H1 (cell line): ENCODE data around the gene ABCC11. TPM values are rescaled to one million over a fixed set of nuclear protein-coding genes. Genes with fewer than 3 reads are reported as not detected.

Source experiments
- CTCF ChIA-PET: fragments of 300-600 bp; sonication (Branson Sonifier 250); formaldehyde crosslinking; loops from one replicate; lab custom pipeline; 2021; ENCODE audit not compliant: partially characterized antibody; lab: Charles Lee
- POLR2A ChIA-PET: fragments of 300-600 bp; sonication (Branson Sonifier 250); formaldehyde crosslinking; loops from one replicate; lab custom pipeline; 2021; ENCODE audit warnings: inconsistent platforms; ENCODE audit not compliant: partially characterized antibody; lab: Charles Lee
- DNase-seq, 2 experiments: peaks; one replicate each; pipeline versions ENCODE4 v3.0.0 to v3.0.0-alpha.2; 2010 to 2022; ENCODE audit warnings: low spot score in 2 of 2, low read depth in 1 of 2, mixed read lengths in 1 of 2
- FAIRE-seq: peaks from 2 replicates; lab custom pipeline; 2011; peaks lifted over from hg19 to GRCh38; lab: Jason Lieb, UNC
- H2AFZ ChIP-seq: 2 replicates; pipeline ENCODE4 v1.8.1; 2012; ENCODE audit warnings: low read length, inconsistent platforms
- H2AK5ac ChIP-seq: 2 replicates; pipeline ENCODE4 v1.6.1; 2013; ENCODE audit warnings: low read depth, low read length
- H2BK120ac ChIP-seq: replicated peaks from 2 replicates; pipeline ENCODE3; 2013; ENCODE audit warnings: low read depth, low read length, inconsistent platforms
- H2BK12ac ChIP-seq: 2 replicates; pipeline ENCODE4 v1.6.1; 2013; ENCODE audit warnings: low read depth, low read length
- H2BK15ac ChIP-seq: 2 replicates; pipeline ENCODE4 v1.6.1; 2013; ENCODE audit warnings: low read length
- H2BK20ac ChIP-seq: 2 replicates; pipeline ENCODE4 v1.6.1; 2013; ENCODE audit warnings: low read length
- H2BK5ac ChIP-seq: 2 replicates; pipeline ENCODE4 v1.6.1; 2013; ENCODE audit warnings: low read depth, low read length
- H3K14ac ChIP-seq: 2 replicates; pipeline ENCODE4 v1.6.1; 2013; ENCODE audit warnings: inconsistent platforms; ENCODE audit not compliant: insufficient read length
- H3K18ac ChIP-seq: 2 replicates; pipeline ENCODE4 v1.6.1; 2013; ENCODE audit warnings: low read length; ENCODE audit errors: extremely low read depth
- H3K23ac ChIP-seq: 2 replicates; pipeline ENCODE4 v1.6.1; 2013; ENCODE audit warnings: inconsistent platforms; ENCODE audit not compliant: insufficient read length
- H3K23me2 ChIP-seq: 2 replicates; pipeline ENCODE4 v1.6.1; 2013; ENCODE audit warnings: low read depth, low read length
- H3K27ac ChIP-seq: 2 replicates; pipeline ENCODE4 v1.6.1; 2011; ENCODE audit warnings: low read depth, low read length, inconsistent platforms
- H3K27me3 ChIP-seq, 4 experiments: replicated peaks in 1 of 4; 1 replicate in 1 of 4; 2 replicates in 3 of 4; pipeline versions ENCODE4 v1.6.1 to v1.8.1; 2011 to 2013; ENCODE audit warnings: low read length in 3 of 4, mild to moderate bottlenecking in 3 of 4, inconsistent platforms in 2 of 4, mixed read lengths in 2 of 4, moderate library complexity in 1 of 4; ENCODE audit not compliant: control insufficient read depth in 3 of 4, insufficient read depth in 3 of 4; ENCODE audit errors: extremely low read depth in 1 of 4
- H3K36me3 ChIP-seq, 4 experiments: 2 replicates each; pipeline versions ENCODE4 v1.6.1 to v1.8.1; 2011 to 2013; ENCODE audit warnings: mild to moderate bottlenecking in 4 of 4, low read length in 3 of 4, moderate library complexity in 2 of 4, control low read depth in 1 of 4, inconsistent platforms in 1 of 4; ENCODE audit not compliant: insufficient read depth in 4 of 4, control insufficient read depth in 2 of 4
- H3K4ac ChIP-seq: replicated peaks from 2 replicates; pipeline ENCODE3; 2013; ENCODE audit warnings: low read length, low read depth, mixed read lengths, inconsistent platforms; ENCODE audit not compliant: insufficient read length
- H3K4me1 ChIP-seq, 4 experiments: replicated peaks in 1 of 4; 1 replicate in 1 of 4; 2 replicates in 3 of 4; pipeline versions ENCODE4 v1.6.1 to v1.8.1; 2011 to 2013; ENCODE audit warnings: low read length in 3 of 4, inconsistent platforms in 2 of 4, mixed read lengths in 1 of 4; ENCODE audit not compliant: insufficient read depth in 4 of 4, control insufficient read depth in 3 of 4
- H3K4me2 ChIP-seq, 2 experiments: 2 replicates each; pipeline versions ENCODE4 v1.6.1 to v1.8.1; 2011 to 2013; ENCODE audit warnings: low read depth in 2 of 2, low read length in 2 of 2, control low read depth in 1 of 2, inconsistent platforms in 1 of 2, mild to moderate bottlenecking in 1 of 2; ENCODE audit not compliant: insufficient read depth in 1 of 2
- H3K4me3 ChIP-seq, 4 experiments: fragments of 200-600, 300-600 bp in 1 of 4; sonication (generic), shearing (Covaris generic), sonication (Bioruptor Twin) in 1 of 4; 2 replicates each; pipeline versions ENCODE4 v1.5.1 to v1.8.1; 2011 to 2016; ENCODE audit warnings: low read length in 4 of 4, low read depth in 3 of 4, control low read depth in 2 of 4, inconsistent platforms in 2 of 4, mild to moderate bottlenecking in 2 of 4, mixed read lengths in 1 of 4, moderate library complexity in 1 of 4; ENCODE audit not compliant: insufficient read depth in 2 of 4; ENCODE audit errors: extremely low read depth in 1 of 4
- H3K56ac ChIP-seq: replicated peaks from 2 replicates; pipeline ENCODE3; 2013; ENCODE audit warnings: low read depth, mild to moderate bottlenecking, mixed read lengths, low read length, inconsistent platforms; ENCODE audit not compliant: insufficient read length
- H3K79me1 ChIP-seq: 2 replicates; pipeline ENCODE4 v1.6.1; 2013; ENCODE audit warnings: low read depth, low read length, control low read depth
- H3K79me2 ChIP-seq, 2 experiments: 2 replicates each; pipeline versions ENCODE4 v1.6.1 to v1.8.1; 2012 to 2013; ENCODE audit warnings: low read length in 2 of 2, mild to moderate bottlenecking in 2 of 2, inconsistent platforms in 1 of 2; ENCODE audit not compliant: insufficient read depth in 2 of 2, control insufficient read depth in 1 of 2
- H3K9ac ChIP-seq, 4 experiments: replicated peaks in 1 of 4; 1 replicate in 1 of 4; 2 replicates in 3 of 4; pipeline versions ENCODE4 v1.6.1 to v1.8.1; 2011 to 2013; ENCODE audit warnings: low read depth in 3 of 4, low read length in 3 of 4, control low read depth in 2 of 4, mild to moderate bottlenecking in 2 of 4, moderate library complexity in 2 of 4, inconsistent platforms in 1 of 4; ENCODE audit errors: extremely low read depth in 1 of 4
- H3K9me3 ChIP-seq, 2 experiments: 2 replicates each; pipeline versions ENCODE4 v1.6.1 to v1.8.1; 2012 to 2013; ENCODE audit warnings: mild to moderate bottlenecking in 2 of 2, moderate library complexity in 2 of 2, control low read depth in 1 of 2, inconsistent platforms in 1 of 2, low read depth in 1 of 2, low read length in 1 of 2, mixed read lengths in 1 of 2; ENCODE audit not compliant: insufficient read depth in 2 of 2
- H4K20me1 ChIP-seq, 2 experiments: replicated peaks in 1 of 2; 2 replicates each; pipeline versions ENCODE3 to v1.8.1; 2011 to 2013; ENCODE audit warnings: inconsistent platforms in 2 of 2, low read length in 2 of 2, mild to moderate bottlenecking in 1 of 2; ENCODE audit not compliant: insufficient read depth in 2 of 2, control insufficient read depth in 1 of 2
- H4K5ac ChIP-seq: 2 replicates; pipeline ENCODE4 v1.6.1; 2013; ENCODE audit warnings: low read length, low read depth, mixed read lengths, inconsistent platforms; ENCODE audit not compliant: insufficient read length
- H4K8ac ChIP-seq: 2 replicates; pipeline ENCODE4 v1.8.0; 2013; ENCODE audit warnings: mild to moderate bottlenecking, moderate library complexity, low read length, inconsistent platforms; ENCODE audit not compliant: insufficient read depth; ENCODE audit errors: extremely low read depth
- H4K91ac ChIP-seq: replicated peaks from 2 replicates; pipeline ENCODE3; 2013; ENCODE audit warnings: low read length, mixed read lengths, inconsistent platforms; ENCODE audit not compliant: insufficient read length
- CEBPB ChIP-seq: IDR thresholded peaks from 2 replicates; pipeline ENCODE4 v1.6.1; 2012; ENCODE audit warnings: low read depth, low read length
- CHD2 ChIP-seq: IDR thresholded peaks from 2 replicates; pipeline ENCODE4 v1.6.1; 2012; ENCODE audit warnings: low read length, improper control_type of control experiment
- EZH2 ChIP-seq: fragments of 200-600 bp; sonication (generic); IDR thresholded peaks from 2 replicates; pipeline ENCODE4 v1.7.1; 2012; ENCODE audit warnings: low read depth, mild to moderate bottlenecking, moderate library complexity, low read length, inconsistent platforms; ENCODE audit not compliant: severe bottlenecking
- KDM5A ChIP-seq: fragments of 200-600 bp; IDR thresholded peaks from 2 replicates; pipeline ENCODE4 v1.7.1; 2012; ENCODE audit warnings: mild to moderate bottlenecking, low read length, inconsistent platforms, mixed read lengths
- RAD21 ChIP-seq, 2 experiments: IDR thresholded peaks in 1 of 2; conservative IDR thresholded peaks in 1 of 2; 2 replicates each; pipeline ENCODE4 v1.6.1; 2011; ENCODE audit warnings: low read depth in 2 of 2, low read length in 2 of 2, improper control_type of control experiment in 1 of 2, inconsistent platforms in 1 of 2, mild to moderate bottlenecking in 1 of 2, moderate library complexity in 1 of 2
- RNF2 ChIP-seq: fragments of 200-900, 300-1000 bp; sonication (generic); IDR thresholded peaks from 2 replicates; pipeline ENCODE4 v1.7.1; 2016; ENCODE audit warnings: borderline replicate concordance, low read depth, mild to moderate bottlenecking, antibody characterized with exemption, low read length; ENCODE audit not compliant: poor library complexity, severe bottlenecking; ENCODE audit errors: missing control alignments
- SIRT6 ChIP-seq: IDR thresholded peaks from one replicate; pipeline ENCODE4 v1.7.1; 2012; ENCODE audit warnings: low read length, inconsistent platforms
- SP2 ChIP-seq: IDR thresholded peaks from 2 replicates; pipeline ENCODE4 v1.6.1; 2012; ENCODE audit warnings: mild to moderate bottlenecking, low read length, inconsistent platforms
- SRF ChIP-seq: IDR thresholded peaks from 2 replicates; pipeline ENCODE4 v1.6.1; 2011; ENCODE audit warnings: mild to moderate bottlenecking, low read depth, low read length, moderate library complexity
- TEAD4 ChIP-seq: IDR thresholded peaks from 2 replicates; pipeline ENCODE4 v1.6.1; 2012; ENCODE audit warnings: low read depth, low read length, inconsistent platforms, mixed read lengths
- WGBS, 2 experiments: shearing (Covaris generic) in 1 of 2; methylation state at CpG; one replicate each; pipeline versions ENCODE4 v1.1.6 to v1.1.7; 2013 to 2015; ENCODE audit warnings: low lambda C conversion rate in 2 of 2, mixed read lengths in 2 of 2, inconsistent platforms in 1 of 2, low coverage in 1 of 2, missing lambda C conversion rate in 1 of 2; ENCODE audit not compliant: insufficient replicate concordance in 2 of 2, insufficient coverage in 1 of 2, insufficient read length in 1 of 2; ENCODE audit errors: extremely low coverage in 1 of 2, missing lambda C conversion rate in 1 of 2; 5-methylcytosine and 5-hydroxymethylcytosine counted together
- polyA plus RNA-seq, 7 experiments: library from polyadenylated mRNA; depleted of rRNA in 3 of 7; stranded (reverse) in 5 of 7; unstranded in 2 of 7; fragments of >200 nt in 5 of 7; fragments of 200-250 nt in 2 of 7; gene quantifications; 1 replicate in 5 of 7; 2 replicates in 1 of 7; 4 replicates in 1 of 7; pipeline versions ENCODE4 v1.2.1 to v1.2.3, GENCODE V29; 2011 to 2013; ENCODE audit warnings: missing spikeins in 2 of 7, mixed read lengths in 2 of 7
- total RNA-seq: library from RNA; stranded (reverse); fragmentation: NEBNext Ultra II Directional; extraction: Animal tissue kit (Norgen Biotek cat#: 25700); gene quantifications from 2 replicates; pipeline ENCODE4 v1.2.1, GENCODE V29; 2021
- TF ChIP-seq, protein P1 (sequence below): IDR thresholded peaks from 2 replicates; pipeline ENCODE4 v1.6.1; 2012; ENCODE audit warnings: inconsistent platforms

Gene ABCC11
- total and polyA plus RNA-seq, 2 of the 8 experiments (the other 6 are each of a cell fraction or from before 2014, with no cell fraction given), result 0.06 TPM; not detected in 1

DNA sequence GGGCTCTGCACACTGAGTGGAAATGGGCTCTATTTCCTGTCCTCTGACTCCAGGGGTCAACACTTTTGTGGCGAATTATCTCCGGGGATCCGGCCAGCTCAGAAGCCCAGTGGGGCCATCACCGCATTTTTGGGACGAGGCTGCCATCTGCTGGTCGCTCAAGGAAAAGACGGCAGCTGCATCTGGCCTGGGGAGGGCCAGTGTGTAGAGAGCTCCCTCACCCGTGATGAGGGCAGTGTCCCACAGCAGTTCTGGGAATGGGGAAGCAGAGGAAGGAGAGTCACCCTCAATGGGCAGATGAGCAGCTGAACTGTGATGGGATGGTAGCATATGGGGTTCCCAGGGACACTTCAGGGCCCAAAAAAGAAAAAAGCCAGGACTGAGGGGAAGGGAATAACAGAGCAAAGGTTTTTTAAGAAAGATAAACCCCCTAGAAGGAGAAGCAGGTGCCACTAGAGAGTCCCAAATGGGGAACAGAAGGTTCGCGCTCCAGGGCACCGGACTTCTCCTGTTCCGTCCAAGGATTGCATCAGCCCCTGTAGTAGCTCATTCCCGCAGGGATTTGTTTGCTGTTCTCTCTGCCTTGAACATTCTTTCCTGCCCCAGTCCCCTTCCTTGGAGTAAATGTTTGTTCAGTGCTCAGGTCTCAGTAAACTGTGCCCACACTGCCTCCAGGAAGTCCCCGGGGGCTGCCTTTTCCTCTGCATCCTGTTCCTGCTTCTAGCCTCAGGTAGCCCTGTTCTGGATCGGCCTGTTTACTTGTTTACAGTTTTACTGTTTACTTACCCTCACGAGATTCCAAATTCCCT is 82.2 kb downstream of the ABCC11 start:
- FAIRE-seq (peak; percentile 78), DNase-seq (peak; percentile 49 to 89)
- Histone ChIP-seq H3K18ac (no peak overlapping the region), H2AFZ (peak overlapping the region; percentile 81; the same call in 1 of the 2 replicates), H3K27ac (no peak overlapping the region), H3K9me3 (no peaks in the 10 kb centered on the region), H2BK12ac (no peak overlapping the region; the same call in 1 of the 2 replicates), H2BK120ac (no peak overlapping the region), H3K4me2 (no peak overlapping the region), H3K23me2 (no peaks in the 10 kb centered on the region), H3K9ac (no peak overlapping the region), H2AK5ac (no peak overlapping the region), H3K14ac (no peak overlapping the region), H3K27me3 (no peaks in the 10 kb centered on the region), H2BK20ac (0 out of 2 replicates have a peak overlapping the region, but pooled peaks have one; percentile 41), H4K8ac (no peak overlapping the region), H3K79me1 (no peaks in the 10 kb centered on the region), H3K56ac (no peak overlapping the region), H4K91ac (peak overlapping the region; percentile 77), H4K5ac (no peak overlapping the region), H2BK5ac (0 out of 2 replicates have a peak overlapping the region, but pooled peaks have one; percentile 31), H3K4ac (no peak overlapping the region), H2BK15ac (0 out of 2 replicates have a peak overlapping the region, but pooled peaks have one; percentile 53), H3K36me3 (no peaks in the 10 kb centered on the region), H3K79me2 (no peaks in the 10 kb centered on the region; a peak in 1 of 4 replicates), H4K20me1 (no peaks in the 10 kb centered on the region), H3K4me3 (no peak overlapping the region), H3K23ac (no peak overlapping the region), H3K4me1 (no peaks in the 10 kb centered on the region)
- POLR2A ChIA-PET, result interaction anchor here (0.7 kb wide), 1 partner anchor 199 kb away, joined by 3 read pairs; no protein-coding TSS in a partner anchor
- 48% methylated on average over 16 of the region's 16 CpGs; no CpG with 5 or more reads in 1 of the 2 experiments for WGBS, 2 experiments
- CTCF ChIA-PET, result interaction anchor here (0.6 to 3.4 kb wide), 37 partner anchors 8 to 1267 kb away, joined by 3 to 25 read pairs (median 3); partner anchors contain the start of gene NETO2
- no peak for TF ChIP-seq TEAD4
- no peak for TF ChIP-seq SP2
- TF ChIP-seq KDM5A, result no peak
- TF ChIP-seq RNF2, result no peak
- peak; percentile 50; the same call in 1 of the 2 replicates for TF ChIP-seq CEBPB
- TF ChIP-seq SRF, result no peak
- TF ChIP-seq CHD2, result 0 out of 2 replicates have a peak, but pooled peaks have one; percentile 28
- TF ChIP-seq, protein P1, sequence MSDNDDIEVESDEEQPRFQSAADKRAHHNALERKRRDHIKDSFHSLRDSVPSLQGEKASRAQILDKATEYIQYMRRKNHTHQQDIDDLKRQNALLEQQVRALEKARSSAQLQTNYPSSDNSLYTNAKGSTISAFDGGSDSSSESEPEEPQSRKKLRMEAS, result no peak
- no peak for TF ChIP-seq EZH2
- TF ChIP-seq SIRT6, result no peak
- TF ChIP-seq RAD21 (IDR thresholded peaks at IDR 0.05 in 1 of 2, conservative IDR thresholded peaks at IDR 0.05 in 1 of 2; ENCODE audit: low read depth in 2 of 2, low read length in 2 of 2), result peak; percentile 97 to 98
